Neuronal stem cell (in vitro differentiated cells): ENCODE results near the gene DDIT3.
A peak's percentile ranks its signal among the peaks of the same experiment; 100 is the strongest.

Experiments
- DNase-seq: peaks from one replicate; pipeline ENCODE4 v3.0.0-alpha.2; 2013; ENCODE audit warnings: low spot score
- H2AFZ ChIP-seq: one replicate; pipeline ENCODE4 v1.6.1; 2013; ENCODE audit warnings: mild to moderate bottlenecking, low read length, inconsistent platforms
- H2AK5ac ChIP-seq: 2 replicates; pipeline ENCODE4 v1.6.1; 2013; ENCODE audit warnings: low read depth, mild to moderate bottlenecking, inconsistent platforms, low read length, moderate library complexity, mixed read lengths
- H2BK120ac ChIP-seq: 2 replicates; pipeline ENCODE4 v1.6.1; 2013; ENCODE audit warnings: low read depth, mild to moderate bottlenecking, inconsistent platforms, low read length, moderate library complexity, mixed read lengths
- H2BK12ac ChIP-seq: one replicate; pipeline ENCODE4 v1.6.1; 2013; ENCODE audit warnings: low read length, inconsistent platforms
- H2BK15ac ChIP-seq: 2 replicates; pipeline ENCODE4 v1.6.1; 2013; ENCODE audit warnings: mild to moderate bottlenecking, low read length, inconsistent platforms, mixed read lengths
- H2BK5ac ChIP-seq: one replicate; pipeline ENCODE4 v1.6.1; 2013; ENCODE audit warnings: inconsistent platforms, mild to moderate bottlenecking, low read length, moderate library complexity
- H3K14ac ChIP-seq: one replicate; pipeline ENCODE4 v1.6.1; 2013; ENCODE audit warnings: low read length, inconsistent platforms
- H3K18ac ChIP-seq: 2 replicates; pipeline ENCODE4 v1.6.1; 2013; ENCODE audit warnings: low read length, inconsistent platforms
- H3K23ac ChIP-seq: 2 replicates; pipeline ENCODE4 v1.6.1; 2013; ENCODE audit warnings: low read depth, mild to moderate bottlenecking, mixed read lengths, low read length, inconsistent platforms; ENCODE audit not compliant: poor library complexity
- H3K27ac ChIP-seq: replicated peaks from 3 replicates; pipeline ENCODE4 v1.5.1; 2013; ENCODE audit warnings: low read length, inconsistent platforms
- H3K27me3 ChIP-seq, 3 experiments: 2 replicates each; pipeline ENCODE4 v1.6.1; 2013; ENCODE audit warnings: low read length in 3 of 3, mild to moderate bottlenecking in 2 of 3, inconsistent platforms in 1 of 3, low read depth in 1 of 3, mixed read lengths in 1 of 3, moderate library complexity in 1 of 3; ENCODE audit not compliant: control insufficient read depth in 3 of 3, insufficient read depth in 3 of 3
- H3K36me3 ChIP-seq, 2 donors: replicated peaks in 1 of 2; 2 replicates each; pipeline ENCODE4 v1.6.1; 2013; ENCODE audit warnings: low read length in 2 of 2; ENCODE audit not compliant: control insufficient read depth in 2 of 2, insufficient read depth in 2 of 2
- H3K4ac ChIP-seq: 2 replicates; pipeline ENCODE4 v1.6.1; 2013; ENCODE audit warnings: inconsistent platforms, mild to moderate bottlenecking, low read length, moderate library complexity
- H3K4me1 ChIP-seq, 2 donors: 1 replicate in 1 of 2; 2 replicates in 1 of 2; pipeline ENCODE4 v1.6.1; 2013; ENCODE audit warnings: low read length in 2 of 2, low read depth in 1 of 2; ENCODE audit not compliant: control insufficient read depth in 2 of 2, insufficient read depth in 1 of 2
- H3K4me2 ChIP-seq: one replicate; pipeline ENCODE4 v1.6.1; 2013; ENCODE audit warnings: mild to moderate bottlenecking, low read length, inconsistent platforms; ENCODE audit not compliant: insufficient read depth, poor library complexity, severe bottlenecking
- H3K4me3 ChIP-seq, 2 donors: 2 replicates each; pipeline ENCODE4 v1.5.1; 2013; ENCODE audit warnings: low read length in 2 of 2, mild to moderate bottlenecking in 2 of 2, inconsistent platforms in 1 of 2, moderate library complexity in 1 of 2
- H3K79me1 ChIP-seq: one replicate; pipeline ENCODE4 v1.6.1; 2013; ENCODE audit warnings: low read depth, mild to moderate bottlenecking, inconsistent platforms, low read length, moderate library complexity
- H3K9ac ChIP-seq: one replicate; pipeline ENCODE4 v1.6.1; 2013; ENCODE audit warnings: mild to moderate bottlenecking, low read depth, low read length, inconsistent platforms; ENCODE audit not compliant: poor library complexity
- H3K9me3 ChIP-seq, 2 donors: replicated peaks in 1 of 2; 2 replicates each; pipeline versions ENCODE3 to v1.6.1; 2013; ENCODE audit warnings: low read length in 2 of 2, mild to moderate bottlenecking in 2 of 2, inconsistent platforms in 1 of 2, low read depth in 1 of 2, mixed read lengths in 1 of 2, moderate library complexity in 1 of 2; ENCODE audit not compliant: control insufficient read depth in 2 of 2, insufficient read depth in 1 of 2
- H4K8ac ChIP-seq: one replicate; pipeline ENCODE4 v1.6.1; 2013; ENCODE audit warnings: low read depth, mild to moderate bottlenecking, inconsistent platforms, low read length, moderate library complexity
- H4K91ac ChIP-seq: one replicate; pipeline ENCODE4 v1.6.1; 2013; ENCODE audit warnings: low read length, low read depth, mild to moderate bottlenecking, inconsistent platforms; ENCODE audit not compliant: poor library complexity
- WGBS, 2 donors: extraction: QIAGEN DNeasy Blood & Tissue Kit; methylation state at CpG; one replicate each; pipeline ENCODE4 v1.1.7; 2013; ENCODE audit warnings: missing lambda C conversion rate in 2 of 2, mixed read lengths in 1 of 2; ENCODE audit not compliant: insufficient read length in 2 of 2, insufficient replicate concordance in 1 of 2; ENCODE audit errors: extremely low coverage in 2 of 2; 5-methylcytosine and 5-hydroxymethylcytosine counted together

Gene DDIT3

DNA sequence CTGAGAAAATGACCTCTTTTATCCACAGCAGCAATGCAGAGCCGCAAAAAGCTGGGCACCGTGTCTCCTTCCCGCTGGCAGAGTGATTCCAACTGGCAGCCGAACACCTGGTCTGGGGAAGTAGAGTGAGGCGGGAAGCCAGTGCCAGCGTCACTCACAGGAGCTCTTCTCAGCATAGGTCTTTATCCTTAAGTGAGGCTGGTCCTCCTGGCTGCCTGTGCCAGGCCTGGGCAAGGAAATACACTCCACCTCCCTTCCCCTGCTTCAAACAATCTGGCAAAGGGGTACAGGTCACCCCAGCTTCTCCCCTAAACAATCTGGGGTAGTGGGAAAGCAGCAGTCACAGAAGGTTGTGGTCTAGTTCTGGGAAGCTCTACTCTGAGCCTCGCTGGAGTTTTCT is 45.5 kb downstream of the DDIT3 start:
- DNase-seq = no peak
- Histone ChIP-seq H3K4me1 (peaks cover 5 to 21% of the 10 kb centered on the region in 2 donors), H2AFZ (peak overlapping the region; percentile 98), H2BK15ac (no peak overlapping the region), H2BK12ac (no peak overlapping the region), H3K79me1 (no peaks in the 10 kb centered on the region), H2BK5ac (no peak overlapping the region), H3K27me3 (peaks cover 22 to 70% (median 69%) of the 10 kb centered on the region in 3 experiments), H3K4me2 (peak overlapping the region; percentile 81), H3K27ac (no peak overlapping the region), H2BK120ac (no peak overlapping the region), H3K23ac (no peak overlapping the region), H3K4ac (no peak overlapping the region), H4K8ac (no peak overlapping the region), H3K9me3 (peaks cover 4% of the 10 kb centered on the region in 2 donors), H3K36me3 (no peaks in the 10 kb centered on the region), H3K14ac (no peak overlapping the region), H3K9ac (no peak overlapping the region), H4K91ac (no peak overlapping the region), H3K18ac (no peak overlapping the region), H3K4me3 (no peak overlapping the region), H2AK5ac (no peak overlapping the region)
- WGBS, 2 donors = no CpG with 5 or more reads among the region's 7 CpGs

GRCh38 chr12:57474430-57474829 is 45.9 kb downstream of the DDIT3 start:
- WGBS, 2 donors = no CpG with 5 or more reads among the region's 8 CpGs
- H3K4ac ChIP-seq = no peak overlapping the region
- H3K27me3 ChIP-seq = peaks cover 22 to 69% (median 66%) of the 10 kb centered on the region in 3 experiments
- H2BK15ac ChIP-seq = no peak overlapping the region
- no peak overlapping the region for H3K14ac ChIP-seq
- H3K4me1 ChIP-seq = peaks cover 5 to 21% of the 10 kb centered on the region in 2 donors
- H2BK120ac ChIP-seq = no peak overlapping the region
- H2BK12ac ChIP-seq = no peak overlapping the region
- DNase-seq = no peak
- H3K23ac ChIP-seq = no peak overlapping the region
- H3K4me2 ChIP-seq = no peak overlapping the region
- no peak overlapping the region for H3K9ac ChIP-seq
- no peaks in the 10 kb centered on the region for H3K36me3 ChIP-seq
- H2BK5ac ChIP-seq = no peak overlapping the region
- H3K18ac ChIP-seq = no peak overlapping the region
- no peak overlapping the region for H2AFZ ChIP-seq
- no peaks in the 10 kb centered on the region for H3K79me1 ChIP-seq
- no peak overlapping the region for H3K4me3 ChIP-seq
- H4K8ac ChIP-seq = no peak overlapping the region
- no peak overlapping the region for H4K91ac ChIP-seq
- peaks cover 4% of the 10 kb centered on the region in 2 donors for H3K9me3 ChIP-seq
- H3K27ac ChIP-seq = no peak overlapping the region
- H2AK5ac ChIP-seq = no peak overlapping the region

DNA sequence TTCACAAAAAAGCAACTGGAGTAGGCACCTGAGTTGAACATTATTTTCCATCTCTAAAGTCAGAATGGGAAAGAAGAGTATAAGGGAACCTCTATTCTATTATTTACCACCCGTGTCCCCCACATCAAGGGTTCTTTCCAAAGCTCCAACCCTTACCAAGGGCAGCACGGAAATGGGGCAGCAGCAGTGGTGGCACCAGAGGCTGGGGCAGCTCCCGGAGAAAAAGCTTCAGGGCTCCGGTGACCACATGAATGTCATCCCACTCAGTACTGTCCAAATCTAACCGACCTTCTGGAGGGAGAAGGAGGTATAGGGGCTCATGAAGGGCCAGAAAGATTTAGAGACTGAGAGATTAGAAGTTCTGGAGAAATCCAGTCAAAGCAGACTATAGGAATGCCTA is 46.4 kb downstream of the DDIT3 start:
- H3K4ac ChIP-seq = no peak overlapping the region
- H3K23ac ChIP-seq = no peak overlapping the region
- no peak overlapping the region for H4K91ac ChIP-seq
- H2AFZ ChIP-seq = no peak overlapping the region
- H3K9me3 ChIP-seq = peaks cover 4% of the 10 kb centered on the region in 2 donors
- H3K4me3 ChIP-seq = no peak overlapping the region
- H2BK5ac ChIP-seq = no peak overlapping the region
- H3K14ac ChIP-seq = no peak overlapping the region
- WGBS, 2 donors = no CpG with 5 or more reads among the region's 5 CpGs
- H2BK12ac ChIP-seq = no peak overlapping the region
- no peak overlapping the region for H2BK15ac ChIP-seq
- H4K8ac ChIP-seq = no peak overlapping the region
- peaks cover 5 to 21% of the 10 kb centered on the region in 2 donors for H3K4me1 ChIP-seq
- H3K9ac ChIP-seq = no peak overlapping the region
- no peak overlapping the region for H3K27ac ChIP-seq
- H3K18ac ChIP-seq = no peak overlapping the region
- H3K79me1 ChIP-seq = no peaks in the 10 kb centered on the region
- H3K4me2 ChIP-seq = no peak overlapping the region
- no peaks in the 10 kb centered on the region for H3K36me3 ChIP-seq
- DNase-seq = no peak
- H2AK5ac ChIP-seq = no peak overlapping the region
- H3K27me3 ChIP-seq = peaks cover 22 to 63% (median 60%) of the 10 kb centered on the region in 3 experiments
- no peak overlapping the region for H2BK120ac ChIP-seq

- Histone ChIP-seq H3K27me3 (peaks cover 22 to 58% (median 55%) of the 10 kb centered on the region in 3 experiments), H2AFZ (no peak overlapping the region), H2BK120ac (no peak overlapping the region), H2BK15ac (no peak overlapping the region), H2AK5ac (no peak overlapping the region), H4K91ac (no peak overlapping the region), H3K9me3 (peaks cover 4% of the 10 kb centered on the region in 2 donors), H3K27ac (no peak overlapping the region), H3K4me3 (no peak overlapping the region), H3K9ac (no peak overlapping the region), H3K4ac (no peak overlapping the region), H3K4me1 (peaks cover 5 to 21% of the 10 kb centered on the region in 2 donors), H3K23ac (no peak overlapping the region), H2BK12ac (peak overlapping the region; percentile 31), H3K4me2 (no peak overlapping the region), H4K8ac (no peak overlapping the region), H3K18ac (no peak overlapping the region), H2BK5ac (no peak overlapping the region), H3K14ac (no peak overlapping the region), H3K79me1 (no peaks in the 10 kb centered on the region), H3K36me3 (no peaks in the 10 kb centered on the region)
- WGBS, 2 donors = no CpG with 5 or more reads among the region's 3 CpGs
- DNase-seq = no peak
Measured at GRCh38 chr12:57473392-57473791, 46.9 kb downstream of the DDIT3 start.
